Adipose tissue (tissue), 3 donors: ENCODE data around the gene ZNF805. TPM values are rescaled to one million over a fixed set of nuclear protein-coding genes. Genes with fewer than 3 reads are reported as not detected.

Experiments used
- H3K27ac ChIP-seq: one replicate; pipeline ENCODE4 v1.5.1; 2013; ENCODE audit warnings: low read depth, low read length
- WGBS, 3 donors: extraction: QIAGEN DNeasy Blood & Tissue Kit; methylation state at CpG; one replicate each; pipeline ENCODE4 v1.1.7; 2013; 5-methylcytosine and 5-hydroxymethylcytosine counted together
- polyA plus RNA-seq, 3 donors: library from polyadenylated mRNA; stranded (reverse); fragments of 200-250 nt; gene quantifications; one replicate each; pipeline ENCODE4 v1.2.3, GENCODE V29; 2013
- donor health status: healthy with polysubstance abuse.
- donor health status: Bipolar disorder and iron deficiency.
- donor health status: healthy.

The ZNF805 gene
- polyA plus RNA-seq, 3 donors: 0.90 to 1.4 (median 1.1) TPM

- 79 to 89% (median 81%) methylated on average over 7 of the region's 7 CpGs for WGBS, 3 donors
- no peak overlapping the region for H3K27ac ChIP-seq
These were observed 62.4 kb downstream of the ZNF805 start for GRCh38 chr19:57302727-57303401.

Other genes starting within 250 kb of the ZNF805 start
- not detected for gene USP29, start 120.6 kb upstream of the ZNF805 start, polyA plus RNA-seq
- gene ZIM3, start 95.4 kb upstream of the ZNF805 start, polyA plus RNA-seq: not detected
- not detected for gene DUXA, start 73.1 kb upstream of the ZNF805 start, polyA plus RNA-seq
- 10 to 100 TPM in 1 of 3 donors, 1 to 10 TPM in 2; 2.7 to 12.6 (median 4.6) TPM for gene ZNF264, start 49.1 kb upstream of the ZNF805 start, polyA plus RNA-seq
- gene AURKC, start 9.6 kb upstream of the ZNF805 start, polyA plus RNA-seq: 1 to 10 TPM in 1 of 3 donors, under 1 TPM in 2; 0.36 to 2.0 (median 0.94) TPM
- 1 to 10 TPM in 2 of 3 donors, under 1 TPM in 1; 0.39 to 3.0 (median 1.9) TPM for gene ZNF460, start 39.9 kb downstream of the ZNF805 start, polyA plus RNA-seq
- 1 to 10 TPM in 1 of 3 donors, under 1 TPM in 2; 0.63 to 1.6 (median 0.97) TPM for gene ZNF543, start 79.8 kb downstream of the ZNF805 start, polyA plus RNA-seq
- 1 to 10 TPM; 1.7 to 2.3 (median 1.8) TPM for gene ZNF304, start 110.6 kb downstream of the ZNF805 start, polyA plus RNA-seq
- 10 to 100 TPM in 2 of 3 donors, 1 to 10 TPM in 1; 8.9 to 23.1 (median 14.0) TPM for gene TRAPPC2B, start 122.9 kb downstream of the ZNF805 start, polyA plus RNA-seq
- gene ZNF547, start 122.9 kb downstream of the ZNF805 start, polyA plus RNA-seq: 1 to 10 TPM in 1 of 3 donors, under 1 TPM in 2; 0.54 to 1.1 (median 0.72) TPM
- gene ZNF548, start 149.2 kb downstream of the ZNF805 start, polyA plus RNA-seq: 1 to 10 TPM; 3.9 to 6.1 (median 6.1) TPM
- gene ZNF17, start 170.5 kb downstream of the ZNF805 start, polyA plus RNA-seq: 1 to 10 TPM; 2.0 to 3.1 (median 2.2) TPM
- gene ZNF749, start 194.7 kb downstream of the ZNF805 start, polyA plus RNA-seq: 1 to 10 TPM; 1.8 to 7.4 (median 7.0) TPM
- gene VN1R1, start 216.5 kb downstream of the ZNF805 start, polyA plus RNA-seq: under 1 TPM in 2 of 3 donors, not detected in 1; 0.16 to 0.23 TPM
- 1 to 10 TPM; 1.1 to 2.1 (median 1.8) TPM for gene ZNF772, start 236.9 kb downstream of the ZNF805 start, polyA plus RNA-seq
- gene ZNF419, start 247.1 kb downstream of the ZNF805 start, polyA plus RNA-seq: 1 to 10 TPM; 2.8 to 3.6 (median 3.0) TPM